Measurements from ENCODE around the gene OTULINL. TPM values are rescaled to one million over a fixed set of nuclear protein-coding genes. Genes with fewer than 3 reads are reported as not detected.

The OTULINL gene
- polyA plus RNA-seq, 3 donors = 56.8 to 107 (median 92.9) TPM

- no peaks in the 10 kb centered on the region for H3K27me3 Mint-ChIP-seq (ENCODE audit: low read depth in 3 of 3)
- H3K27ac Mint-ChIP-seq = peak overlapping the region in 1 of 7 donors; percentile 6
- Histone ChIP-seq H2AFZ (ENCODE audit: insufficient read depth, low read depth, low read length, poor library complexity, severe bottlenecking) (no peak overlapping the region), H3K4me3 (replicated peaks in 1 of 3; ENCODE audit: low read depth in 2 of 3, low read length in 3 of 3) (no peak overlapping the region), H3K27ac (ENCODE audit: low read depth in 1 of 2, low read length in 2 of 2) (peak overlapping the region in 1 of 2 donors; percentile 32), H3K27me3 (ENCODE audit: control insufficient read depth in 2 of 2, insufficient read depth in 2 of 2, low read length in 2 of 2) (no peaks in the 10 kb centered on the region), H3K79me2 (ENCODE audit: insufficient read depth, low read length) (peaks cover 88% of the 10 kb centered on the region), H3K4me2 (replicated peaks; ENCODE audit: extremely low read depth, low read length, poor library complexity, severe bottlenecking) (no peak overlapping the region), H3K9me3 (replicated peaks in 1 of 2; ENCODE audit: control insufficient read depth in 1 of 2, insufficient read depth in 1 of 2, low read length in 2 of 2) (no peaks in the 10 kb centered on the region), H3K9ac (ENCODE audit: insufficient read depth, low read length, poor library complexity, severe bottlenecking) (no peak overlapping the region), H3K4me1 (ENCODE audit: control insufficient read depth in 1 of 2, insufficient read depth in 2 of 2, low read length in 2 of 2) (peaks cover 37 to 57% of the 10 kb centered on the region in 2 donors), H3K36me3 (replicated peaks in 1 of 2; ENCODE audit: control insufficient read depth in 1 of 2, insufficient read depth in 2 of 2, low read length in 2 of 2) (peaks cover 55 to 76% of the 10 kb centered on the region in 2 donors), H4K20me1 (ENCODE audit: insufficient read depth, low read length) (peaks cover 99% of the 10 kb centered on the region)
- TF ChIP-seq CTCF (IDR thresholded peaks at IDR 0.05) = no peak
- no CpG with 5 or more reads among the region's 1 CpG for WGBS (ENCODE audit: insufficient coverage)
- H3K4me1 Mint-ChIP-seq = peaks cover 46% of the 10 kb centered on the region
- H3K4me3 Mint-ChIP-seq = no peak overlapping the region
- no peak for DNase-seq
- intact Hi-C loops (cut with micrococcal nuclease) = no loop called here
- H3K36me3 Mint-ChIP-seq = peaks cover 55 to 68% of the 10 kb centered on the region in 2 donors
- H3K9me3 Mint-ChIP-seq = peaks cover 0 to 2% (median 0%) of the 10 kb centered on the region in 7 donors
Observed at GRCh38 chr5:14603141-14603540, 21.5 kb downstream of the OTULINL start.

GRCh38 chr5:14607104-14607503, 25.5 kb downstream of the OTULINL start:
- no peak overlapping the region for H2AFZ ChIP-seq (ENCODE audit: insufficient read depth, low read depth, low read length, poor library complexity, severe bottlenecking)
- DNase-seq = peak in 1 of 3 donors; percentile 26
- no peaks in the 10 kb centered on the region for H3K27me3 ChIP-seq (ENCODE audit: control insufficient read depth in 2 of 2, insufficient read depth in 2 of 2, low read length in 2 of 2)
- no peak overlapping the region for H3K4me3 ChIP-seq (replicated peaks in 1 of 3; ENCODE audit: low read depth in 2 of 3, low read length in 3 of 3)
- no peak for TF ChIP-seq CTCF (IDR thresholded peaks at IDR 0.05)
- Mint-ChIP-seq H3K27ac (peak overlapping the region; percentile 41 to 87 (median 78)), H3K9me3 (peaks cover 0 to 2% (median 0%) of the 10 kb centered on the region in 7 donors), H3K36me3 (peaks cover 69 to 87% of the 10 kb centered on the region in 2 donors), H3K4me1 (peaks cover 32% of the 10 kb centered on the region), H3K27me3 (ENCODE audit: low read depth in 3 of 3) (no peaks in the 10 kb centered on the region), H3K4me3 (peak overlapping the region in 1 of 2 donors; percentile 46)
- intact Hi-C loops (cut with micrococcal nuclease) = no loop called here
- H4K20me1 ChIP-seq (ENCODE audit: insufficient read depth, low read length) = peaks cover 96% of the 10 kb centered on the region
- 20% methylated on average over 1 of the region's 8 CpGs for WGBS (ENCODE audit: insufficient coverage)
- no peak overlapping the region for H3K4me2 ChIP-seq (replicated peaks; ENCODE audit: extremely low read depth, low read length, poor library complexity, severe bottlenecking)
- no peak overlapping the region for H3K9ac ChIP-seq (ENCODE audit: insufficient read depth, low read length, poor library complexity, severe bottlenecking)
- H3K9me3 ChIP-seq (replicated peaks in 1 of 2; ENCODE audit: control insufficient read depth in 1 of 2, insufficient read depth in 1 of 2, low read length in 2 of 2) = no peaks in the 10 kb centered on the region
- H3K36me3 ChIP-seq (replicated peaks in 1 of 2; ENCODE audit: control insufficient read depth in 1 of 2, insufficient read depth in 2 of 2, low read length in 2 of 2) = peaks cover 79 to 97% of the 10 kb centered on the region in 2 donors
- H3K27ac ChIP-seq (ENCODE audit: low read depth in 1 of 2, low read length in 2 of 2) = peak overlapping the region; percentile 48 to 74
- H3K79me2 ChIP-seq (ENCODE audit: insufficient read depth, low read length) = peaks cover 85% of the 10 kb centered on the region
- H3K4me1 ChIP-seq (ENCODE audit: control insufficient read depth in 1 of 2, insufficient read depth in 2 of 2, low read length in 2 of 2) = peaks cover 22 to 32% of the 10 kb centered on the region in 2 donors

Measured in CD14-positive monocyte (primary cell).